Breast epithelium (tissue), 4 donors: ENCODE data around the gene C14orf180. TPM values are rescaled to one million over a fixed set of nuclear protein-coding genes. Genes with fewer than 3 reads are reported as not detected.
A peak's percentile ranks its signal among the peaks of the same experiment; 100 is the strongest.

ENCODE experiments used
- DNase-seq, 2 donors: peaks; one replicate each; pipeline ENCODE4 v3.0.0-alpha.2; 2019; ENCODE audit warnings: low spot score in 2 of 2
- H3K27ac ChIP-seq, 2 donors: fragments of 200-600 bp; sonication (generic) in 1 of 2; one replicate each; pipeline ENCODE4 v1.5.1; 2016 to 2019; ENCODE audit warnings: mild to moderate bottlenecking in 1 of 2
- H3K27me3 ChIP-seq, 2 donors: fragments of 200-600 bp; sonication (generic) in 1 of 2; one replicate each; pipeline versions ENCODE4 v1.5.1 to v1.6.0; 2017 to 2019; ENCODE audit warnings: control low read depth in 1 of 2, mild to moderate bottlenecking in 1 of 2
- H3K36me3 ChIP-seq: fragments of 200-600 bp; one replicate; pipeline ENCODE4 v1.5.1; 2019
- H3K4me1 ChIP-seq, 2 donors: fragments of 200-600 bp; sonication (generic); one replicate each; pipeline ENCODE4 v1.5.1; 2016 to 2019; ENCODE audit warnings: control low read depth in 1 of 2
- H3K4me3 ChIP-seq, 3 donors: fragments of 200-600 bp; sonication (generic); 1 replicate in 2 of 3; 2 replicates in 1 of 3; pipeline ENCODE4 v1.5.1; 2016 to 2019; ENCODE audit warnings: mild to moderate bottlenecking in 3 of 3, moderate library complexity in 2 of 3
- H3K9me3 ChIP-seq, 2 donors: fragments of 200-600 bp; sonication (generic) in 1 of 2; one replicate each; pipeline ENCODE4 v1.5.1; 2016 to 2019; ENCODE audit warnings: control low read depth in 1 of 2
- CTCF ChIP-seq, 3 donors: fragments of 450-650 bp; IDR thresholded peaks; one replicate each; pipeline ENCODE4 v1.5.1; 2016 to 2017; ENCODE audit warnings: antibody characterized with exemption in 3 of 3, mild to moderate bottlenecking in 3 of 3, moderate library complexity in 3 of 3
- POLR2A ChIP-seq: fragments of 450-650 bp; IDR thresholded peaks from one replicate; pipeline ENCODE4 v1.6.1; 2016; ENCODE audit warnings: antibody characterized with exemption, mild to moderate bottlenecking, moderate library complexity
- POLR2AphosphoS5 ChIP-seq, 3 donors: sonication (generic); formaldehyde crosslinking; IDR thresholded peaks; one replicate each; pipeline ENCODE4 v1.6.1; 2017; ENCODE audit warnings: antibody characterized with exemption in 3 of 3
- intact Hi-C: fragments of 100-400 bp; cut with DNase I; formaldehyde crosslinking; loops from one replicate; pipeline ENCODE4 v1.15.1; 2023; ENCODE audit warnings: low total_unique reads
- total RNA-seq, 3 donors: library from RNA; depleted of rRNA; stranded (reverse); fragments of >200 nt; gene quantifications; one replicate each; pipeline ENCODE4 v1.1.0, GENCODE V29; 2016

The C14orf180 gene
- total RNA-seq, 3 donors from 2014 or later = 1.3 to 32.3 (median 4.2) TPM

- no peak overlapping the region for H3K4me3 ChIP-seq
- peak in 1 of 2 donors; percentile 35 for DNase-seq
- no peak for TF ChIP-seq CTCF (IDR thresholded peaks at IDR 0.05)
- TF ChIP-seq POLR2AphosphoS5 (IDR thresholded peaks at IDR 0.05) = no peak
- TF ChIP-seq POLR2A = no peak
- no peak overlapping the region for H3K27ac ChIP-seq
- H3K36me3 ChIP-seq = no peaks in the 10 kb centered on the region
- H3K27me3 ChIP-seq = peaks cover 0 to 74% of the 10 kb centered on the region in 2 donors
- intact Hi-C loops = no loop called here
- H3K4me1 ChIP-seq = no peaks in the 10 kb centered on the region
- H3K9me3 ChIP-seq = peaks cover 0 to 5% of the 10 kb centered on the region in 2 donors
These were observed 26.1 kb upstream of the C14orf180 start for GRCh38 chr14:104553166-104554087.

GRCh38 chr14:104554088-104554607, 25.4 kb upstream of the C14orf180 start:
- Histone ChIP-seq H3K27me3 (peaks cover 0 to 70% of the 10 kb centered on the region in 2 donors), H3K4me1 (no peaks in the 10 kb centered on the region), H3K36me3 (no peaks in the 10 kb centered on the region), H3K27ac (no peak overlapping the region), H3K9me3 (peaks cover 0 to 5% of the 10 kb centered on the region in 2 donors), H3K4me3 (no peak overlapping the region)
- intact Hi-C loops = no loop called here
- peak in 1 of 2 donors; percentile 45 for DNase-seq
- no peak for TF ChIP-seq POLR2A
- no peak for TF ChIP-seq CTCF (IDR thresholded peaks at IDR 0.05)

- no peak overlapping the region for H3K27ac ChIP-seq
- H3K36me3 ChIP-seq = no peaks in the 10 kb centered on the region
- intact Hi-C loops = no loop called here
- H3K27me3 ChIP-seq = peaks cover 0 to 69% of the 10 kb centered on the region in 2 donors
- TF ChIP-seq POLR2A (no peak), CTCF (IDR thresholded peaks at IDR 0.05) (no peak), POLR2AphosphoS5 (IDR thresholded peaks at IDR 0.05) (no peak)
- peaks cover 0 to 4% of the 10 kb centered on the region in 2 donors for H3K9me3 ChIP-seq
- H3K4me1 ChIP-seq = no peaks in the 10 kb centered on the region
- H3K4me3 ChIP-seq = no peak overlapping the region
- DNase-seq = peak in 1 of 2 donors; percentile 45
These were observed 24.7 kb upstream of the C14orf180 start for GRCh38 chr14:104554608-104555429.

- Histone ChIP-seq H3K9me3 (no peaks in the 10 kb centered on the region), H3K36me3 (no peaks in the 10 kb centered on the region), H3K27me3 (peaks cover 0 to 75% of the 10 kb centered on the region in 2 donors), H3K27ac (no peak overlapping the region), H3K4me3 (no peak overlapping the region), H3K4me1 (no peaks in the 10 kb centered on the region)
- intact Hi-C loops = no loop called here
- peak in 1 of 2 donors; percentile 30 for DNase-seq
- TF ChIP-seq POLR2A (no peak), CTCF (IDR thresholded peaks at IDR 0.05) (no peak), POLR2AphosphoS5 (IDR thresholded peaks at IDR 0.05) (no peak)
These were observed 23.9 kb upstream of the C14orf180 start for GRCh38 chr14:104555430-104556255.
